ENCODE data around the gene ZDHHC4. TPM values are rescaled to one million over a fixed set of nuclear protein-coding genes. Genes with fewer than 3 reads are reported as not detected.

Gene ZDHHC4
- total and polyA plus RNA-seq, 2 of the 13 experiments (the other 11 are each of a cell fraction or from before 2014, with no cell fraction given) = 83.2 to 188 TPM

DNA sequence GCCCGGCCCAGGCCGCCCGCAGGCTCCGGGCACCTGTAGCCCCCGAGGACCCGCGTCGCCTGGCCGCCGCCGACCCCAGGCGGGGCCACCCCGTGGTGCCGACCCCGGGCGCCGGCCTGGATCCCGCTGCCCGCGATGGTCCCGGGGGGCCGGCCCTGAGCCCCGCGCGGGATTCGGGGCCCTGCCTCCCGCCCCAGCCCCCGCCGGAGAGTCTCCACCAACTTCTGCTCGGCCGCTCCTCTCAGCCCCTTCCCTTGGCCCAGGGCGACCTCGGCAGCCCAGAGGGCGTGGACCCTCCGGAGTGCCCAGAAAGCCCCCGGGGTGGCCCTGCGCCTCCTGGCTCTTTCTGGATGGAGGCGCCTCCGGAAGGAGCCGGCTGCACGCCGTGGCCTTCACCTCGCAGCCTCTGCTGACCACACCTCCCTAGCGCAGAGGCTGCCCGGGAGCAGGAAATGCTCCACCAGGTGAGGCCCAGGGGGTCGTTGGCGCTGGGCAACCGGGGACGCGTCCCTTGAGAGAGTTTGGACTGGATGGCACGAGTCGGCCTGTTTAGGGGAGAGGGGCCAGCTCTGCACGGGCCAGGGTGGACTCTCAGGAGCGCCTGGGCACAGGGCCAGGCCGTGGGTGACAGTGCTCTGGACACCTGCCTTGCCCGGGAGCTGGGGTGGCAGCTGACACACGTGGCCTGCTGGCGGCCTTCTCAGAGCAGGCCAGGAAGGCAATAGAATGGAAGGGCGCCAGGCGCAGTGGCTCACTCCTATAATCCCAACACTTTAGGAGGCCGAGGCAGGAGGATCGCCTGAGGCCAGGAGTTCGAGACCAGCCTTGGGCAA, 38.7 kb downstream of the ZDHHC4 start (continued):
- TF ChIP-seq ZNF142 (CRISPR knock-in tag; IDR thresholded peaks at IDR 0.05) = peak; percentile 67; the same call in 1 of the 2 replicates
- TF ChIP-seq ZNF784 (CRISPR knock-in tag; IDR thresholded peaks at IDR 0.05; ENCODE audit: borderline replicate concordance) = 0 out of 2 replicates have a peak, but pooled peaks have one; percentile 49
- no peak for TF ChIP-seq ZNF792 (CRISPR knock-in tag; IDR thresholded peaks at IDR 0.05)
- peak; percentile 62 for TF ChIP-seq KAT8 (CRISPR knock-in tag; IDR thresholded peaks at IDR 0.05)
- TF ChIP-seq, protein P1, sequence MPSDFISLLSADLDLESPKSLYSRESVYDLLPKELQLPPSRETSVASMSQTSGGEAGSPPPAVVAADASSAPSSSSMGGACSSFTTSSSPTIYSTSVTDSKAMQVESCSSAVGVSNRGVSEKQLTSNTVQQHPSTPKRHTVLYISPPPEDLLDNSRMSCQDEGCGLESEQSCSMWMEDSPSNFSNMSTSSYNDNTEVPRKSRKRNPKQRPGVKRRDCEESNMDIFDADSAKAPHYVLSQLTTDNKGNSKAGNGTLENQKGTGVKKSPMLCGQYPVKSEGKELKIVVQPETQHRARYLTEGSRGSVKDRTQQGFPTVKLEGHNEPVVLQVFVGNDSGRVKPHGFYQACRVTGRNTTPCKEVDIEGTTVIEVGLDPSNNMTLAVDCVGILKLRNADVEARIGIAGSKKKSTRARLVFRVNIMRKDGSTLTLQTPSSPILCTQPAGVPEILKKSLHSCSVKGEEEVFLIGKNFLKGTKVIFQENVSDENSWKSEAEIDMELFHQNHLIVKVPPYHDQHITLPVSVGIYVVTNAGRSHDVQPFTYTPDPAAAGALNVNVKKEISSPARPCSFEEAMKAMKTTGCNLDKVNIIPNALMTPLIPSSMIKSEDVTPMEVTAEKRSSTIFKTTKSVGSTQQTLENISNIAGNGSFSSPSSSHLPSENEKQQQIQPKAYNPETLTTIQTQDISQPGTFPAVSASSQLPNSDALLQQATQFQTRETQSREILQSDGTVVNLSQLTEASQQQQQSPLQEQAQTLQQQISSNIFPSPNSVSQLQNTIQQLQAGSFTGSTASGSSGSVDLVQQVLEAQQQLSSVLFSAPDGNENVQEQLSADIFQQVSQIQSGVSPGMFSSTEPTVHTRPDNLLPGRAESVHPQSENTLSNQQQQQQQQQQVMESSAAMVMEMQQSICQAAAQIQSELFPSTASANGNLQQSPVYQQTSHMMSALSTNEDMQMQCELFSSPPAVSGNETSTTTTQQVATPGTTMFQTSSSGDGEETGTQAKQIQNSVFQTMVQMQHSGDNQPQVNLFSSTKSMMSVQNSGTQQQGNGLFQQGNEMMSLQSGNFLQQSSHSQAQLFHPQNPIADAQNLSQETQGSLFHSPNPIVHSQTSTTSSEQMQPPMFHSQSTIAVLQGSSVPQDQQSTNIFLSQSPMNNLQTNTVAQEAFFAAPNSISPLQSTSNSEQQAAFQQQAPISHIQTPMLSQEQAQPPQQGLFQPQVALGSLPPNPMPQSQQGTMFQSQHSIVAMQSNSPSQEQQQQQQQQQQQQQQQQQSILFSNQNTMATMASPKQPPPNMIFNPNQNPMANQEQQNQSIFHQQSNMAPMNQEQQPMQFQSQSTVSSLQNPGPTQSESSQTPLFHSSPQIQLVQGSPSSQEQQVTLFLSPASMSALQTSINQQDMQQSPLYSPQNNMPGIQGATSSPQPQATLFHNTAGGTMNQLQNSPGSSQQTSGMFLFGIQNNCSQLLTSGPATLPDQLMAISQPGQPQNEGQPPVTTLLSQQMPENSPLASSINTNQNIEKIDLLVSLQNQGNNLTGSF (CRISPR knock-in tag; IDR thresholded peaks at IDR 0.05) = 0 out of 2 replicates have a peak, but pooled peaks have one; percentile 41
- peak; percentile 31; the same call in 1 of the 2 replicates for TF ChIP-seq KDM5B (CRISPR knock-in tag; IDR thresholded peaks at IDR 0.05; ENCODE audit: borderline replicate concordance)
- TF ChIP-seq HNF1B (CRISPR knock-in tag; IDR thresholded peaks at IDR 0.05) = 0 out of 2 replicates have a peak, but pooled peaks have one; percentile 19
- 0 out of 2 replicates have a peak, but pooled peaks have one; percentile 21 for TF ChIP-seq IRF9 (CRISPR knock-in tag; IDR thresholded peaks at IDR 0.05; ENCODE audit: borderline replicate concordance)
- peak; percentile 56; the same call in 1 of the 2 replicates for TF ChIP-seq PBX3 (CRISPR knock-in tag; IDR thresholded peaks at IDR 0.05; ENCODE audit: borderline replicate concordance)
- TF ChIP-seq ZNF296 (CRISPR knock-in tag; conservative IDR thresholded peaks at IDR 0.05) = peak; percentile 72; the same call in 1 of the 2 replicates
